Right lobe of liver (tissue), 4 donors: ENCODE data around the gene MRPL3.

Experiments used
- CTCF ChIP-seq, 4 donors: fragments of 200-600 bp in 3 of 4; fragments of 450-650 bp in 1 of 4; IDR thresholded peaks; one replicate each; pipeline versions ENCODE4 v1.5.1 to v1.8.0; 2016 to 2022; ENCODE audit warnings: antibody characterized with exemption in 4 of 4, mild to moderate bottlenecking in 2 of 4
- POLR2A ChIP-seq: fragments of 450-650 bp; IDR thresholded peaks from one replicate; pipeline ENCODE4 v1.6.1; 2017; ENCODE audit warnings: antibody characterized with exemption, mild to moderate bottlenecking
- donor health status: DM: no; HTN: no; CAD: no.
- donor health status: DM: no; HTN: no; CAD: no.
- donor health status: DM: no; HTN: yes; CAD: no.

- TF ChIP-seq CTCF (IDR thresholded peaks at IDR 0.05) (no peak), POLR2A (no peak)
Measured at GRCh38 chr3:131538968-131539367, 36.2 kb upstream of the MRPL3 start.
